ENCODE data around the gene NDUFV1.

GRCh38 chr11:67656278-67656922 lies 49.7 kb downstream of the NDUFV1 start:
- TF ChIP-seq CTCF (IDR thresholded peaks at IDR 0.05) (no peak), POLR2A (IDR thresholded peaks at IDR 0.05) (no peak)
